Measurements from ENCODE around the gene HNF1B. TPM values are rescaled to one million over a fixed set of nuclear protein-coding genes. Genes with fewer than 3 reads are reported as not detected.
A peak's percentile ranks its signal among the peaks of the same experiment; 100 is the strongest.

Gene HNF1B
- total RNA-seq, 2 donors from 2014 or later, result 2.7 to 7.0 TPM

DNA sequence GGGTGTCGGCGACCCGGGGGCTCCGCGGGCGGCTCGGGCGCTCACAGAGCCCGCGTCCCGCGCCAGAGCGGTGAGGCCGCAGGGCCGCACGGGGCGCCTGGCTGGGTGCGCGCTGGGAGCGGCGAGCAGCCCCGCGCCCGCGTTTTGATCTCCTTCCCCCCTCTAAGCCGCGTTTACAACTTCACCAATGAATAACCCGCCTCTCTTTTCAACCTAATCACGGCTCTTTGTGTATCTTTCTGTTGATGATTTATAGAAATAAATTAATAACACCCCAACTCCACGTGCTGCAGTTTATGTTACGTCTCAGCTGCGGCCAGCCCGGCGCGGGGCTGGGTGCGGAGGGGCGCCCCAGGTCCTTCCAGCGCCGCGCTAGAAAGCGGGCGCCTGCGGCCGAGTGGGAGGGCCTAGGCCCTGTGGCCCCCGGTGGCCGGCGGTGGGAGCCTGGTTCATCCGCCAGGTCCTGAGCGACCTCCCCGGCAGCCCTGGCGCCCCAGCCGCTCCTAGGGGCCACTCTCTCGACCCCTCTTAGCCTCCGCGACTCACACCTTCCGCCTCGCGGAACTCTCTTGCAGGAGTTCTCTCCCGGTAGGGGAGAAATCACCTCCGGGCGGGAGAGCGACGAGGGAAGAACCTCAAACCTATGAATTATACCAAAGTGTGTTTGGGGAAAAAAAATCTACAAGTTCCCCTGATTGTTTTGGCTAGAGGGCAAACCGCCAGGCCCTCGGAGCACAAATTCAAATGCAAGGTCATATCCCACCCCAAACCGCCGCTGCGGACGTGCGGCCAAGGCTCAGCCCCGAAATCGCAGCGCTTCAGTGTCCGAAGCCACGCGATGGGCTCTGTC lies 1.9 kb downstream of the HNF1B start:
- peaks cover 2% of the 10 kb centered on the region for H3K27me3 ChIP-seq (replicated peaks; ENCODE audit: insufficient read depth)
- TF ChIP-seq POLR2A (IDR thresholded peaks at IDR 0.05) (no peak), POLR2AphosphoS5 (IDR thresholded peaks at IDR 0.05) (no peak)
- TF ChIP-seq, protein P1, sequence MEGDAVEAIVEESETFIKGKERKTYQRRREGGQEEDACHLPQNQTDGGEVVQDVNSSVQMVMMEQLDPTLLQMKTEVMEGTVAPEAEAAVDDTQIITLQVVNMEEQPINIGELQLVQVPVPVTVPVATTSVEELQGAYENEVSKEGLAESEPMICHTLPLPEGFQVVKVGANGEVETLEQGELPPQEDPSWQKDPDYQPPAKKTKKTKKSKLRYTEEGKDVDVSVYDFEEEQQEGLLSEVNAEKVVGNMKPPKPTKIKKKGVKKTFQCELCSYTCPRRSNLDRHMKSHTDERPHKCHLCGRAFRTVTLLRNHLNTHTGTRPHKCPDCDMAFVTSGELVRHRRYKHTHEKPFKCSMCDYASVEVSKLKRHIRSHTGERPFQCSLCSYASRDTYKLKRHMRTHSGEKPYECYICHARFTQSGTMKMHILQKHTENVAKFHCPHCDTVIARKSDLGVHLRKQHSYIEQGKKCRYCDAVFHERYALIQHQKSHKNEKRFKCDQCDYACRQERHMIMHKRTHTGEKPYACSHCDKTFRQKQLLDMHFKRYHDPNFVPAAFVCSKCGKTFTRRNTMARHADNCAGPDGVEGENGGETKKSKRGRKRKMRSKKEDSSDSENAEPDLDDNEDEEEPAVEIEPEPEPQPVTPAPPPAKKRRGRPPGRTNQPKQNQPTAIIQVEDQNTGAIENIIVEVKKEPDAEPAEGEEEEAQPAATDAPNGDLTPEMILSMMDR (IDR thresholded peaks at IDR 0.05), result no peak
- peak; percentile 38 for DNase-seq (ENCODE audit: low spot score)
- peak overlapping the region; percentile 34 to 35 for H3K4me3 ChIP-seq
- no peaks in the 10 kb centered on the region for H3K4me1 ChIP-seq (replicated peaks)
- intact Hi-C loops (cut with DNase I), result no loop called here
- no peaks in the 10 kb centered on the region for H3K9me3 ChIP-seq
- under 1% methylated on average over 67 of the region's 76 CpGs for WGBS
- peak overlapping the region; percentile 77 to 82 for H3K27ac ChIP-seq
- H3K36me3 ChIP-seq, result no peaks in the 10 kb centered on the region

DNA sequence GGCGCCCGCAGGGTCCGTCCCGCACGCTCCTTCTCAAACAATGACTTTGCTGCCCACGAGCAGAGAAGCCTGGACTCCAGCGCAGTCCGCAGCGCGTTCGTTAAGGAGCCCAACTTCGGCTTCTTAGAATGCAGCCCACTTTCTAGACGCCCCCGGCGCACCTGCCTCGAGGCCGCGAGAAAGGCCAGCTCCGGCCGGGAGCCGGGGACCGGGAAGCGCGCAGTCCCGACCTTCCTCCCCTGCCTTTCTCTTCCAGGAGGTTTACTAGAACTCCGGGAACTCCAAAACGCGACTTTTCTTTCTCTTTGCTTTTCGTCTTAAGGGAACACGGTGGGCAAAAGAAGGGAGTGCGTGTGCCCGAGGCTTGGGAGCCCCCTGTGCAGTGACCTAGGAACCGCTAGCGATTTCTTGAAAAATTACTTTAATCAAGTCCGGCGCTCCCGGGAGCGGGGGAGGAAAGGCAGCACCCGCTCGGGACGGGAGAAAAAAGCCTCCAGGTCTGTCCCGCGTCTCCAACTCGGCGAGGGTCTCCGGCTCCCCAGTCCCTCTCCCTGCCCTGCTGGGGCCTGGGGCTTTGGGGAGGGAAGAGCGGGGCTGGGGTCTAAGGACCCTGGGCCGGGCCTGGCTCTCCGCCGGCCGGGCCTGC lies 2.6 kb downstream of the HNF1B start:
- Histone ChIP-seq H3K9me3 (no peaks in the 10 kb centered on the region), H3K27me3 (replicated peaks; ENCODE audit: insufficient read depth) (peaks cover 2% of the 10 kb centered on the region), H3K4me1 (replicated peaks) (no peaks in the 10 kb centered on the region), H3K27ac (peak overlapping the region; percentile 77 to 82), H3K36me3 (no peaks in the 10 kb centered on the region), H3K4me3 (peak overlapping the region; percentile 34 to 35)
- intact Hi-C loops (cut with DNase I), result no loop called here
- DNase-seq (ENCODE audit: low spot score), result peak; percentile 18
- TF ChIP-seq, protein P1 (IDR thresholded peaks at IDR 0.05), result no peak
- TF ChIP-seq POLR2A (IDR thresholded peaks at IDR 0.05) (no peak), POLR2AphosphoS5 (IDR thresholded peaks at IDR 0.05) (no peak)
- 1% methylated on average over 49 of the region's 51 CpGs for WGBS

DNA sequence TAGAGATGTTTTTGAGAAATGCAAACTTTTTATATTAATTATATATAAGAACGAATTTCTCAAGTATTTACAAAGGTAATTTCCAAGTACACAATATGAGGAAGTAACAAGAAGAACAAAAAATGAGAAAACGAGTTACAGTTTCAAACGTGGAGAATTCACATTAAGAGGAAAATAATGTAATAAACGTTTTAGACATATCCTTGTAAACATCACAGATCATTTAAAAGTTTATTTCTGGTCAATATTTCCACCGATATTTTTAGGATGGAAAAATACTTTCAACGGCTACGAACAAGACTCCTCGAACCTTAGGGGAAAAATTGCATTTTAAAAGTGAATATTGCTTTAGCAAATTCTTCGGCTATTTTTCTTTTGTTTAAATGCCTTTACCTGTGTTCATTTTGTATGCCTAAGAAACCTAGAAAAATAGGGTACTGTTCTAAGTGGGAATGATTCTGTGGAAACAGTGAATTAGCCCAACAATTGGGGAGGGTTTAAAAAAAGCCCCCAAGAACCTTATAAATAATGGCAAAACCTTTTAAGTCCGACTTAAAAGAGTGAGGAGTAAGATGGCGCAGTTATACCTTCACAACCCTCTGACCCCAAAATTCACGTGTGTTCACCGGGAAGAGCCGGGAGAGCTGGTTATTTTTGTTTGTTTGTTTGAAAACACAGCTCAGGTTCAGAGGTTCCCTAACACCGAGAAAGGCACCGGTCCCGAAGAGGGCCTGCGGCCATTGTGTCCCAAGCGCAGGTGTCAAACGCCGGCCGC lies 3.3 kb downstream of the HNF1B start:
- intact Hi-C loops (cut with DNase I), result no loop called here
- Histone ChIP-seq H3K27me3 (replicated peaks; ENCODE audit: insufficient read depth) (peaks cover 2% of the 10 kb centered on the region), H3K36me3 (no peaks in the 10 kb centered on the region), H3K4me1 (replicated peaks) (no peaks in the 10 kb centered on the region), H3K4me3 (peak overlapping the region; percentile 34 to 35), H3K27ac (peak overlapping the region; percentile 77 to 82), H3K9me3 (no peaks in the 10 kb centered on the region)
- no peak for TF ChIP-seq POLR2A (IDR thresholded peaks at IDR 0.05)
- TF ChIP-seq, protein P1 (IDR thresholded peaks at IDR 0.05), result no peak
- TF ChIP-seq POLR2AphosphoS5 (IDR thresholded peaks at IDR 0.05), result no peak
- 6% methylated on average over 22 of the region's 22 CpGs for WGBS
- no peak for DNase-seq (ENCODE audit: low spot score)

DNA sequence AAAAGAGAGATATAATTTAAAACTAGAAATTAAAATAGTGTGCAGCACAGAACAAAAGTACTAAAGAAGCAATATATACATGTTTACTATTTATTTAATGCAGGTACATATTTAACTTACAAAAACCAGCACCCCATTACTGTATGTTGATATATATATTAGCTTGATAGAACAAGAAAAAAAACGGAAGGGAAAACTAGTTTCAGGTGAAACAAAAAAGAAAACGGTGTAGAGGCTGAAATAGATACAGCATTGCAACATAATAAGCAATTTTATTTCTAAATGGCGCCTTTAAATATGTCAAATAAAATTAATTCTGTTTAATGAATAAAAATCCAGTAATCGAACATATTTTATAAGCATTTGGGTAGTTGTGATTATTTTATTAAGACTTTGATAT lies 3.9 kb downstream of the HNF1B start:
- Histone ChIP-seq H3K27me3 (replicated peaks; ENCODE audit: insufficient read depth) (peaks cover 2% of the 10 kb centered on the region), H3K36me3 (no peaks in the 10 kb centered on the region), H3K4me1 (replicated peaks) (no peaks in the 10 kb centered on the region), H3K9me3 (no peaks in the 10 kb centered on the region), H3K27ac (peak overlapping the region in 1 of 2 donors; percentile 77), H3K4me3 (no peak overlapping the region)
- TF ChIP-seq POLR2A (IDR thresholded peaks at IDR 0.05), result no peak
- TF ChIP-seq, protein P1 (IDR thresholded peaks at IDR 0.05), result no peak
- TF ChIP-seq POLR2AphosphoS5 (IDR thresholded peaks at IDR 0.05), result no peak
- intact Hi-C loops (cut with DNase I), result no loop called here
- DNase-seq (ENCODE audit: low spot score), result no peak
- 12% methylated on average over 4 of the region's 4 CpGs for WGBS

All from prostate gland (tissue), 2 donors.